Activated T-cell treated with anti-CD3 and anti-CD28 coated beads, Interleukin-2, amount 50 U/mL, for 24 hours (primary cell): Measurements from ENCODE around the gene CXCL12.

Experiments
- DNase-seq: peaks from one replicate; pipeline ENCODE4 v3.0.0-alpha.2; 2020
- H3K27ac Mint-ChIP-seq: 2 replicates; pipeline ENCODE4 v1.8.0; 2020; ENCODE audit warnings: mild to moderate bottlenecking, mixed read lengths
- H3K27me3 Mint-ChIP-seq: 2 replicates; pipeline ENCODE4 v1.8.0; 2020; ENCODE audit warnings: mixed read lengths
- H3K36me3 Mint-ChIP-seq: 2 replicates; pipeline ENCODE4 v1.8.0; 2020; ENCODE audit warnings: low read depth, mixed read lengths
- H3K4me1 Mint-ChIP-seq: 2 replicates; pipeline ENCODE4 v1.8.0; 2020; ENCODE audit warnings: low read depth, mixed read lengths
- H3K4me3 Mint-ChIP-seq: 2 replicates; pipeline ENCODE4 v1.8.0; 2020; ENCODE audit warnings: mild to moderate bottlenecking, moderate library complexity, mixed read lengths
- H3K9me3 Mint-ChIP-seq: 2 replicates; pipeline ENCODE4 v1.8.0; 2020; ENCODE audit warnings: mixed read lengths

Gene CXCL12

GRCh38 chr10:44368637-44369036 is 16.3 kb downstream of the CXCL12 start:
- DNase-seq: no peak

GRCh38 chr10:44366941-44367630 is 17.8 kb downstream of the CXCL12 start:
- H3K4me3 Mint-ChIP-seq: no peak overlapping the region
- H3K36me3 Mint-ChIP-seq: no peaks in the 10 kb centered on the region
- no peak overlapping the region for H3K27ac Mint-ChIP-seq
- no peak for DNase-seq
- H3K4me1 Mint-ChIP-seq: no peaks in the 10 kb centered on the region
- H3K9me3 Mint-ChIP-seq: no peaks in the 10 kb centered on the region
- H3K27me3 Mint-ChIP-seq: no peaks in the 10 kb centered on the region

More at GRCh38 chr10:44368637-44369036, 16.3 kb downstream of the CXCL12 start:
- H3K4me3 Mint-ChIP-seq: no peak overlapping the region
- no peak overlapping the region for H3K27ac Mint-ChIP-seq
- H3K9me3 Mint-ChIP-seq: no peaks in the 10 kb centered on the region
- no peaks in the 10 kb centered on the region for H3K36me3 Mint-ChIP-seq
- no peaks in the 10 kb centered on the region for H3K4me1 Mint-ChIP-seq
- peaks cover 3% of the 10 kb centered on the region for H3K27me3 Mint-ChIP-seq

- Mint-ChIP-seq H3K4me3 (no peak overlapping the region), H3K9me3 (no peaks in the 10 kb centered on the region), H3K27me3 (no peaks in the 10 kb centered on the region), H3K36me3 (no peaks in the 10 kb centered on the region), H3K27ac (no peak overlapping the region), H3K4me1 (no peaks in the 10 kb centered on the region)
- no peak for DNase-seq
Measured at GRCh38 chr10:44364566-44364965, 20.3 kb downstream of the CXCL12 start.

- Mint-ChIP-seq H3K36me3 (no peaks in the 10 kb centered on the region), H3K4me1 (no peaks in the 10 kb centered on the region), H3K4me3 (no peak overlapping the region), H3K27ac (no peak overlapping the region), H3K9me3 (no peaks in the 10 kb centered on the region), H3K27me3 (no peaks in the 10 kb centered on the region)
- no peak for DNase-seq
Measured at GRCh38 chr10:44363716-44364115, 21.2 kb downstream of the CXCL12 start.

- Mint-ChIP-seq H3K4me1 (no peaks in the 10 kb centered on the region), H3K27me3 (no peaks in the 10 kb centered on the region), H3K9me3 (no peaks in the 10 kb centered on the region), H3K27ac (no peak overlapping the region), H3K36me3 (no peaks in the 10 kb centered on the region), H3K4me3 (no peak overlapping the region)
- no peak for DNase-seq
Measured at GRCh38 chr10:44362866-44363711, 21.8 kb downstream of the CXCL12 start.

GRCh38 chr10:44361109-44361508 is 23.8 kb downstream of the CXCL12 start:
- no peaks in the 10 kb centered on the region for H3K4me1 Mint-ChIP-seq
- no peak overlapping the region for H3K4me3 Mint-ChIP-seq
- H3K36me3 Mint-ChIP-seq: no peaks in the 10 kb centered on the region
- no peaks in the 10 kb centered on the region for H3K27me3 Mint-ChIP-seq
- no peak overlapping the region for H3K27ac Mint-ChIP-seq
- H3K9me3 Mint-ChIP-seq: no peaks in the 10 kb centered on the region
- no peak for DNase-seq

- Mint-ChIP-seq H3K27ac (no peak overlapping the region), H3K4me3 (no peak overlapping the region), H3K36me3 (no peaks in the 10 kb centered on the region), H3K4me1 (no peaks in the 10 kb centered on the region), H3K27me3 (no peaks in the 10 kb centered on the region), H3K9me3 (no peaks in the 10 kb centered on the region)
- no peak for DNase-seq
Measured at GRCh38 chr10:44358080-44358771, 26.7 kb downstream of the CXCL12 start.

- no peaks in the 10 kb centered on the region for H3K36me3 Mint-ChIP-seq
- H3K4me1 Mint-ChIP-seq: no peaks in the 10 kb centered on the region
- no peak for DNase-seq
- H3K27me3 Mint-ChIP-seq: peaks cover 5% of the 10 kb centered on the region
- no peak overlapping the region for H3K27ac Mint-ChIP-seq
- H3K9me3 Mint-ChIP-seq: no peaks in the 10 kb centered on the region
- H3K4me3 Mint-ChIP-seq: no peak overlapping the region
Measured at GRCh38 chr10:44357023-44357540, 27.8 kb downstream of the CXCL12 start.

GRCh38 chr10:44356139-44357022 is 28.5 kb downstream of the CXCL12 start:
- H3K4me3 Mint-ChIP-seq: no peak overlapping the region
- H3K27ac Mint-ChIP-seq: no peak overlapping the region
- peaks cover 7% of the 10 kb centered on the region for H3K27me3 Mint-ChIP-seq
- no peaks in the 10 kb centered on the region for H3K4me1 Mint-ChIP-seq
- H3K36me3 Mint-ChIP-seq: no peaks in the 10 kb centered on the region
- H3K9me3 Mint-ChIP-seq: no peaks in the 10 kb centered on the region
- no peak for DNase-seq

GRCh38 chr10:44355630-44356029 is 29.3 kb downstream of the CXCL12 start:
- Mint-ChIP-seq H3K9me3 (no peaks in the 10 kb centered on the region), H3K36me3 (no peaks in the 10 kb centered on the region), H3K4me3 (no peak overlapping the region), H3K27me3 (peaks cover 7% of the 10 kb centered on the region), H3K4me1 (no peaks in the 10 kb centered on the region), H3K27ac (no peak overlapping the region)
- DNase-seq: no peak

GRCh38 chr10:44354771-44355170 is 30.1 kb downstream of the CXCL12 start:
- Mint-ChIP-seq H3K27ac (no peak overlapping the region), H3K4me1 (no peaks in the 10 kb centered on the region), H3K36me3 (no peaks in the 10 kb centered on the region), H3K9me3 (no peaks in the 10 kb centered on the region), H3K4me3 (no peak overlapping the region), H3K27me3 (peaks cover 7% of the 10 kb centered on the region)
- no peak for DNase-seq

GRCh38 chr10:44353721-44354120 is 31.2 kb downstream of the CXCL12 start:
- H3K4me3 Mint-ChIP-seq: no peak overlapping the region
- peaks cover 7% of the 10 kb centered on the region for H3K27me3 Mint-ChIP-seq
- no peaks in the 10 kb centered on the region for H3K9me3 Mint-ChIP-seq
- no peaks in the 10 kb centered on the region for H3K36me3 Mint-ChIP-seq
- no peaks in the 10 kb centered on the region for H3K4me1 Mint-ChIP-seq
- DNase-seq: no peak
- H3K27ac Mint-ChIP-seq: no peak overlapping the region

- H3K4me1 Mint-ChIP-seq: no peaks in the 10 kb centered on the region
- no peaks in the 10 kb centered on the region for H3K9me3 Mint-ChIP-seq
- no peak overlapping the region for H3K27ac Mint-ChIP-seq
- peaks cover 7% of the 10 kb centered on the region for H3K27me3 Mint-ChIP-seq
- no peak for DNase-seq
- H3K36me3 Mint-ChIP-seq: no peaks in the 10 kb centered on the region
- no peak overlapping the region for H3K4me3 Mint-ChIP-seq
Measured at GRCh38 chr10:44353128-44353390, 31.8 kb downstream of the CXCL12 start.
